T47D (cell line): ENCODE measurements around the gene PLA2G12A.
"Not testable (repeated sequence)": the region's sequence is repeated elsewhere in the genome, so short reads cannot be mapped to it uniquely, and the experiment has no call there.

ENCODE experiments used
- DNase-seq, 2 experiments: peaks; one replicate each; pipeline versions ENCODE4 v3.0.0 to v3.0.0-alpha.2; 2011 to 2012; ENCODE audit warnings: low read depth in 1 of 2, low spot score in 1 of 2
- JUND ChIP-seq: IDR thresholded peaks from 2 replicates; pipeline ENCODE4 v1.6.1; 2012; ENCODE audit warnings: low read depth
- in situ Hi-C: cut with HindIII; loops from 2 replicates; pipeline ENCODE4 v1.10.0; 2016; ENCODE audit warnings: low sequenced_read_pairs, low pct_unique_long_range_greater_than_20kb

The PLA2G12A gene

DNA sequence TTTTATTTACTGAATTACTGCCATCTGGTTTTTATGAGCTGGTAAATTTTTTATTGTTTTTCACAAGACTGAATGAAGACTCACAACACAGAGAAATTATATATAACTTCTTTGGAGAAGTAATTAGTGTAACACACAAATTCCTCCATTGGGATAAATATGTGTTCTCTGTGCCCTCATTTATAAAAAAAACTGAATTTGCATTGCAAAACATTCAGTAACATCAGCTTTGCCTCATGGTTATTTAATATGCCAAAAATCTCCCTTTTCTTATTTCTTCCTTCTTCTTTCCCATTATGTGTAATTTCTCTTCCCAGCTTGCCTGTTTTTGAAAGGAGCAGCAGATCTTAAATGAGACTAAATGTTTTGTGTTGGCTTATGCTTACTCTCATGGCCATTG, 45.1 kb downstream of the PLA2G12A start:
- TF ChIP-seq JUND: no peak
- in situ Hi-C loops: no loop called here
- DNase-seq: no peak

DNA sequence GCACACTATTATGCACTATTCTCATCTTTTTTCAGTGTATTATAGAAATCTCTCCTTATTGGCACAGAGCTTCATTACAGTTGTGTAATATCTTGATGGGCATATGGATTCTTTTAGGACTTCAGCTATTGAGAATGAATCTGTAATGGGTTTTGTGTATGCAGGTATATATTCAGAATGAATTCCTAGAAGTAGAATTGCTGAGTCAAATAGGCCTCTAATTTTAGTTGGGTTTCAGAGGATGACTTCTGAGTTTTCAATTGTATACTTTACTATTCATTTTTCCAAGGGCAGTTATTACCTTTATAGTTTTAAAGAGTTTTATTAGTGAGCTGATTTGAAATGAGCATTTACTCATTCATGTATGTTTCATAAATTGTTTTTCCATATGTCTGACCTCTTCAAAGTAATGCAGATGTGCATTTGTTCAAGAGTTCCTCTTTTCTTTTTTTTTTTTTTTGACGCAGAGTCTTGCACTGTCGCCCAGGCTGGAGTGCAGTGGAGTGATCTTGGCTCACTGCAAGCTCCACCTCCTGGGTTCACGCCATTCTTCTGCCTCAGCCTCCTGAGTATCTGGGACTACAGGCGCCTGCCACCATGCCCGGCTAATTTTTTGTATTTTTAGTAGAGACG, 46.1 kb downstream of the PLA2G12A start:
- TF ChIP-seq JUND: no peak
- DNase-seq: no peak
- in situ Hi-C loops: no loop called here

GRCh38 chr4:109682875-109683274, 47.0 kb downstream of the PLA2G12A start:
- in situ Hi-C loops: no loop called here
- no peak for DNase-seq
- TF ChIP-seq JUND: no peak

DNA sequence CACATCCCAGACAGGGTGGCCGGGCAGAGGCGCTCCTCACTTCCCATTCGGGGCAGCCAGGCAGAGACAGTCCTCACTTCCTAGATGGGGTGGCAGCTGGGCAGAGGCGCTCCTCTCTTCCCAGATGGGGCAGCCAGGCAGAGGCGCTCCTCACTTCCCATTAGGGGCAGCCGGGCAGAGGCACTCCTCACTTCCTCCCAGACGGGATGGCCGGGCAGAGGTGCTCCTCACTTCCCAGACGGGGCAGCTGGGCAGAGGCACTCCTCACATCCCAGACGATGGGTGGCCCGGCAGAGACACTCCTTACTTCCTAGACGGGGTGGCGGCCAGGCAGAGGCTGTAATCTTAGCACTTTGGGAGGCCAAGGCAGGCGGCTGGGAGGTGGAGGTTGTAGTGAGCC, 50.9 kb downstream of the PLA2G12A start:
- DNase-seq, in situ Hi-C loops: not testable (repeated sequence)

DNA sequence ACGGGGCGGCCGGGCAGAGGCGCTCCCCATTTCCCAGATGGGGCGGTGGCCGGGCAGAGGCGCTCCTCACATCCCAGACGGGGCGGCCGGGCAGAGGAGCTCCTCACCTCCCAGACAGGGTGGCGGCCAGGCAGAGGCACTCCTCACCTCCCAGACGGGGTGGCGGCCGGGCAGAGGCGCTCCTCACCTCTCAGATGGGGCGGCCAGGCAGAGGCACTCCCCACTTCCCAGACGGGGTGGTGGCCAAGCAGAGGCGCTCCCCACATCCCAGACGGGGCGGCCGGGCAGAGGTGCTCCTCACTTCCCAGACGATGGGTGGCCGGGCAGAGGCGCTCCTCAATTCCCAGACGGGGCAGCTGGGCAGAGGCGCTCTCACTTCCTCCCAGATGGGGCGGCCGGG, 51.4 kb downstream of the PLA2G12A start:
- DNase-seq, in situ Hi-C loops: not testable (repeated sequence)

DNA sequence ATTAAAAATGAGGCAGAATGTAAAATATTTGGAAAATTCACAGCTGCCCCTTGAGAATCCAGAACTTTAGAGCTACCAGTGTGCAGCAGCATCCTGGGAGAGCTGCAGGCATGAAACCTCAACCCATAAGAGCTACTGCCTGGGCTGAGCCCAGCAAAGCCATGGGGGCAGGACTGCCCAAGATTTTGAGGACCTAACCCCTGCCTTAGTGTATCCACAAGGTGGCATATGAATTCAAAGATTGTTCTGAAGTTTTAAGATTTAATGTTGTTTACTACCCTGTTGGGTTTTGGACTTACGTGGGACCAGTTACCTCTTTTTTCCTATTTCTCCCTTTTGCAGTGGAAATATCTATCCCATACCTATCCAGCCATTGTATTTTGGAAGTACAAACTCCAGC, 53.0 kb downstream of the PLA2G12A start:
- in situ Hi-C loops: no loop called here
- no peak for TF ChIP-seq JUND
- peak in 1 of 2 experiments; percentile 12 for DNase-seq

GRCh38 chr4:109675843-109676242, 54.0 kb downstream of the PLA2G12A start:
- in situ Hi-C loops: no loop called here
- no peak for TF ChIP-seq JUND
- DNase-seq: no peak

DNA sequence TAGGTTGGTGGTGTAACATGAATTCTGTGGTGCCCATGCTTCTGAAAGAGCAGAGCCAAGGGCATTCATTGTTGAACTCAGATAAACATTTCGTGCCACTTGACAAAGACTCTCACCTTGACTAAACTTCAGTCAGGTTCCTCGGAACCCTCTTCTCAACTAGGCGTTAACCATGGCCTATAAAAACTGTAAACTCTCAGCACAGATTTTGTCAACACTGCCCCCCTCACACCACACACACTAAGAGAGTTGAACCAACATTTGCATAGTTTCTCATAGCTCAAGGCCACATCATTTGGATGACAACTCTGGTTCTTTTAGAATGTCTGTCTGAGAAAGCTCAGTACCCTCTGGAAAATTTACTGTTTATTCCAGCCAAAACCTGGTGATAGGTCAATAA, 54.7 kb downstream of the PLA2G12A start:
- no peak for DNase-seq
- in situ Hi-C loops: no loop called here
- no peak for TF ChIP-seq JUND

DNA sequence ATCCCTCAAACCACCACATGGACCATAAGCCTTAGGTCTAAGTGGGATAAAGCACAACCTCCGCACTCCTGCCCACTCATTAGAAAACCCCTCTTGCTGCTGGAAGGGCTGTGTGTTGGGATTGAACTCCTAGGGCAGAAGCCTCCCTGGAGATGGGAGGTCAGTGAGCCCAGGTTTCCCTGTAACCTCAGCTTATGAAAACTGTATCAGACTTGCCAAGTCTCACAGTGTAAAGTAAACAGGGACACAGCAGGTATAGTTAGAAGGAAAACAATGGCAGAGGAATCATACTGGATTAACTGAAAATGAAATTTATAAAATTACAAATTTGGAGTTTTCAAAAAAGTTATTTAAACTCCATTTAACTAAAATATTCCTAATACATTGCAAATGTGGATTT, 56.6 kb downstream of the PLA2G12A start:
- DNase-seq: no peak
- TF ChIP-seq JUND: no peak
- in situ Hi-C loops: no loop called here

GRCh38 chr4:109672169-109672930, 57.5 kb downstream of the PLA2G12A start:
- no peak for TF ChIP-seq JUND
- DNase-seq: no peak
- in situ Hi-C loops: no loop called here

DNA sequence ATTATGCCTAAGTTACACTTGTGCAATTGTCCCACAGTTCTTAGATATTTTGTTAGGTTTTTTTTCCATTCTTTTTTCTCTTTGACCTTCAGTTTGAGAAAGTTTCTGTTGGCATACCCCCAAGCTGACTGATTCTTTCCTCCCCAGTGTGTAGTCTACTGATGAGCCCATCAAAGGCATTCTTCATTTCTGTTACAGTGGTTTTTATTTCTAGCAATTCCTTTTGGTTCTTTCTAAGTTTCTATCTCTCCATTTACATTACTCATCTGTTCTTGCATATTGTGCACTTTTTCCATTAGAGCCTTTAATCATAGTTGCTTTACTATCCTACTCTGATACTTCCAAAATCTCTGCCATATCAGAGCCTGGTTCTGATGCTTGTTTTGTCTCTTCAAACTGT, 58.5 kb downstream of the PLA2G12A start:
- in situ Hi-C loops: no loop called here

DNA sequence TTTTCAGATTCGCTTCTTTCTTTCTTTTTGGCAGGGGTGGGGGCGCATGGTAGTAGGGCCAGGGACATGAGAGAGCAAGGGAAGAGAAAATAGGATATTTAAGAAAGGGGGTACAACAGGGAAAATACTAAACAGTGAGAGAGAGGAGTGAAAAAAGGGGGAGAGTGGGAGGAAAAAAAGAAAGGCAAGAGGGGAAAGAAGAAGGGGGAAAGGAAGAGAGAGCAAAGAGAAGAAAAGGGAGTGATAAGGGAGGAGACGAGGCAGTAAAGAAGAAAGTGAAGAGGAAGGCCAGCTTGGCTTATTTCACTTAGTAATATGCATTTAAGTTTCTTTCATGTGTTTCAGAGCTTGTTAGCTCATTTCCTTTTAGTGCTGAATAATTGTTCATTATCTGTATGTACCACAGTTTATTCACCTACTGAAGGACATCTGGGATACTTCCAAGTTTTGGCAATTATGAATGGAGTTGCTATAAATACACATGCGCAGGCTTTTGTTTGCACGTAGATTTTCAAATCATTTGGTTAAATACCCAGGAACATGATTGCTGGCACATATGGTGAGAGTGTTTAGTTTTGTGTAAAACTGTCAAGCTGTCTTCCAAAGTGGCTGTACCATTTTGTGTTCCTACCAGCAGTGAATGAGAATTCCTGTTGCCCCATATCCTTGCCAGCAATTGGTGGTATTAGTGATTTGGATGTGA, 63.9 kb downstream of the PLA2G12A start:
- DNase-seq: no peak
- TF ChIP-seq JUND: no peak
- in situ Hi-C loops: no loop called here

More for the DNA sequence above, 58.5 kb downstream of the PLA2G12A start:
- TF ChIP-seq JUND: no peak
- DNase-seq: no peak

GRCh38 chr4:109662771-109663170, 67.1 kb downstream of the PLA2G12A start:
- DNase-seq: no peak
- no peak for TF ChIP-seq JUND
- in situ Hi-C loops: no loop called here
